HTERT RPE-1 (cell line): ENCODE results near the gene NEURL4.
"Not testable (repeated sequence)": the region's sequence is repeated elsewhere in the genome, so short reads cannot be mapped to it uniquely, and the experiment has no call there.

Source experiments
- in situ Hi-C: fragments of 300-500 bp; cut with MboI; formaldehyde crosslinking; loops from 4 replicates; pipeline ENCODE4 v1.14.3; 2020; ENCODE audit warnings: low sequenced_read_pairs

The NEURL4 gene

GRCh38 chr17:7328840-7329373 is at the start of gene NEURL4:
NEURL4 (minus strand) TSS chr17:7329335; CDS start chr17:7329312, 23 bp downstream.
- in situ Hi-C loops: no loop called here

- in situ Hi-C loops: no loop called here
These were observed 45.2 kb upstream of the NEURL4 start for GRCh38 chr17:7374353-7374752.

DNA sequence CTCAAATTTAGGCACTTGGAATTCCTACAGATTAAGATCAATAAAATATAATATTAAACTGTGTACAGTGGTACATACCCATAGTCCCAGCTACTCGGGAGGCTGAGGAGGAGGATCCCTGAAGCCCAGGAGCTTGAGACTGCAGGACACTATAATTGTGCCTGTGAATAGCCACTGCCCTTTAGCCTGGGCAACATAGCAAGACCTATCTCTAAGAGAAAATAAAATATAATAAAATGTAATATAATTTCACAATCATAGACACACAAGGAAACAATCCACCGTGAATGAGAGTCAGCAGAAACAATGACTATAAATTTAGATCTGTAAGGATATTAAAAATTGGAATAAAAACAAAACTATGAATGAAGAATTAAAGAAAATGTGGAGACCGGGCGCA is 41.7 kb upstream of the NEURL4 start:
- in situ Hi-C loops: no loop called here

GRCh38 chr17:7369825-7370224 is 40.7 kb upstream of the NEURL4 start:
- in situ Hi-C loops: no loop called here

GRCh38 chr17:7368599-7368994 is 39.5 kb upstream of the NEURL4 start:
- in situ Hi-C loops: not testable (repeated sequence)

- in situ Hi-C loops: no loop called here
These were observed 38.9 kb upstream of the NEURL4 start for GRCh38 chr17:7367918-7368598.

GRCh38 chr17:7367083-7367482 is 37.9 kb upstream of the NEURL4 start:
- in situ Hi-C loops: no loop called here

DNA sequence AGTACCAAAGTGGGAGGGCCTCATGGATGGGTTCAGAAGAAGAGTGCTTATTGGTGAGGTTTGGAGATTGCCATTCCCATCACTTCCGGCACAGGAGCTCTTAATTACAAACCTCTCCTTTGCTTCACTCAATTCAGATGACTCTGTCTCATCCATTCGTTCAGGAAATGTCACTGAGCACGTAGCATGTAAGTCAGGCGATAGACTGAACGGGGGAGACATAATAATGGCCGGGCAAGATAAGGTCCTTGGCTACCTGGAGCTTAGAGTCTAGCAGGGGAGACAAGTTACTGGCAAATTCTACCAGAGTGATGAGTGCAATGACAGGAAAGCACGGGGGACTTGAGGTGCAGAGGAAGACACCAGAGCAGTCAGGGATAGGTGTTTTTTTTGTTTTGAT is 36.8 kb upstream of the NEURL4 start:
- in situ Hi-C loops: not testable (repeated sequence)

GRCh38 chr17:7363311-7363710 is 34.2 kb upstream of the NEURL4 start:
- in situ Hi-C loops: no loop called here

GRCh38 chr17:7361906-7362305 is 32.8 kb upstream of the NEURL4 start:
- in situ Hi-C loops: no loop called here

DNA sequence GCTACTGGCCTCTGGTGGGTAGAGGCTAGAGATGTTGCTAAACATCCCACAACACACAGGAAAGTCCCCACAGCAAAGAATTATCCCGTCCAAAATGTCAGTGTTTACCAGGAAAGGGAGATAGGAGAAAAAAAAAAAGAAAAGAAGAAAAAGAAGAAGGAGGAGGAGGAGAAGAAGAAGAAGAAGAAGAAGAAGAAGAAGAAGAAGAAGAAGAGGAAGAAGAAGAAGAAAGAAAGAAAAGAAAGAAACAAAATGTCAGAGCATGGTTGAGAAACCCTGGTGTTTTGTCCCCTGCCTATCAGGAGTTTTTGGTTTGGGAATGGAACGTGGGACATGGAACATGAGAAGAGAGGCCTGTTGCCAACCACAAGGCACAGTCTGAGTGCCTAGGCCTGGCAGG is 28.2 kb upstream of the NEURL4 start:
- in situ Hi-C loops: no loop called here

- in situ Hi-C loops: no loop called here
These were observed 27.6 kb upstream of the NEURL4 start for GRCh38 chr17:7356756-7357155.

GRCh38 chr17:7356072-7356549 is 27.0 kb upstream of the NEURL4 start:
- in situ Hi-C loops: no loop called here

DNA sequence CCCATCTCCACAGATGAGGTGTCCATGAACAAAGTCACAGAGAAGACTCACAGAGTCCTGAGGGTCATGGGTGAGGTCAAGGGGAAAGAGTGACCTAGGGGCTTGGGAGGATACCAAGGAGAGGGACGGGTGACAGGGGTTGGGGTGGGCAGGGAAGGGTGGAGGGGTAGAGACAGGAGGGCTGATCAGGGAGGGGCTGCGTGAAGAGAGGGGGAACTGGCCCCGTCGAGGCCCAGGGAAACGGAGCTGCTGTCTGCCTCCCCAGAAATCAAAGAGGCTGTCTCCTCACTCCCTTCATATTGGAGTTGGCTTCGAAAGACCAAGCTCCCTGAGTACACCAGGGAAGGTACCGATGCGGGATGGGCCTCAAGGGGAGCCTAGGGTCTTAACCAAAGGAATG is 26.4 kb upstream of the NEURL4 start:
- in situ Hi-C loops: no loop called here

GRCh38 chr17:7355053-7355452 is 25.9 kb upstream of the NEURL4 start, which contains the start of gene TMEM95:
TMEM95 (plus strand) TSS chr17:7355156; CDS start chr17:7355205, 49 bp downstream.
- in situ Hi-C loops: no loop called here

- in situ Hi-C loops: no loop called here
These were observed 25.2 kb upstream of the NEURL4 start for GRCh38 chr17:7354262-7354843.

DNA sequence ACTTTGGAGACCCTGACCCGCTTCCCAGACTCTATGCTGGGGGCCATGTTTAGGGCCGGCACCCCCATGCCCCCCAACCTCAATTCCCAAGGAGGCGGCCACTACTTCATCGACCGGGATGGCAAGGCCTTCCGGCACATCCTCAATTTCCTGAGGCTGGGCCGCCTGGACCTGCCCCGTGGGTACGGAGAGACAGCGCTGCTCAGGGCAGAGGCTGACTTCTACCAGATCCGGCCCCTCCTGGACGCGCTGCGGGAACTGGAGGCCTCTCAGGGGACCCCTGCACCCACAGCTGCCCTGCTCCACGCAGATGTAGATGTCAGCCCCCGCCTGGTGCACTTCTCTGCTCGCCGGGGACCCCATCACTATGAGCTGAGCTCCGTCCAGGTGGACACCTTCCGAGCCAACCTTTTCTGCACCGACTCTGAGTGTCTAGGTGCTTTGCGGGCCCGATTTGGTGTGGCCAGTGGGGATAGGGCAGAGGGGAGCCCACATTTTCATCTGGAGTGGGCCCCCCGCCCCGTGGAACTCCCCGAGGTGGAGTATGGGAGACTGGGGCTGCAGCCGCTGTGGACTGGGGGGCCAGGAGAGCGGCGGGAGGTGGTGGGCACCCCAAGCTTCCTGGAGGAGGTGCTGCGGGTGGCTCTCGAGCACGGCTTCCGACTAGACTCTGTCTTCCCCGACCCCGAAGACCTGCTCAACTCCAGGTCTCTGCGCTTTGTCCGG is 23.9 kb upstream of the NEURL4 start:
- in situ Hi-C loops: no loop called here

DNA sequence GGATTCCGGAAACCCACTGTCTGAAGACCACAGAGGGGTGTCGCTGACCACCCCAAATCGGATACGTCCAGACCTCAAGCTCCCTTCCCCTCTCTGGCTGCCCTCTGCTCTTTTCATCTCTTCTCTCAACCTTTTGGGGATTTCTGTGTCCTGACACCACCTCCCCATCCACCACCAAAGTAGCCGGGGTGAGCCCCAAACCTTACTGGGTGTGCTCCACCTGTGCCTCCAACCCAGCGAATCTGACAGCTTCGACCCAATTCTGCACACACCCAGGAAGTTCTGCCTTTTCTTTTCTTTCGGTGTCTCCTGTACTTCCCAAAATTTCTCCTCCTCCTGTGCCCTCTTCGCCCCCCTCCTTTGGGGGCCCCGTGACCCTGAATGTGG is 23.4 kb upstream of the NEURL4 start:
- in situ Hi-C loops: no loop called here

DNA sequence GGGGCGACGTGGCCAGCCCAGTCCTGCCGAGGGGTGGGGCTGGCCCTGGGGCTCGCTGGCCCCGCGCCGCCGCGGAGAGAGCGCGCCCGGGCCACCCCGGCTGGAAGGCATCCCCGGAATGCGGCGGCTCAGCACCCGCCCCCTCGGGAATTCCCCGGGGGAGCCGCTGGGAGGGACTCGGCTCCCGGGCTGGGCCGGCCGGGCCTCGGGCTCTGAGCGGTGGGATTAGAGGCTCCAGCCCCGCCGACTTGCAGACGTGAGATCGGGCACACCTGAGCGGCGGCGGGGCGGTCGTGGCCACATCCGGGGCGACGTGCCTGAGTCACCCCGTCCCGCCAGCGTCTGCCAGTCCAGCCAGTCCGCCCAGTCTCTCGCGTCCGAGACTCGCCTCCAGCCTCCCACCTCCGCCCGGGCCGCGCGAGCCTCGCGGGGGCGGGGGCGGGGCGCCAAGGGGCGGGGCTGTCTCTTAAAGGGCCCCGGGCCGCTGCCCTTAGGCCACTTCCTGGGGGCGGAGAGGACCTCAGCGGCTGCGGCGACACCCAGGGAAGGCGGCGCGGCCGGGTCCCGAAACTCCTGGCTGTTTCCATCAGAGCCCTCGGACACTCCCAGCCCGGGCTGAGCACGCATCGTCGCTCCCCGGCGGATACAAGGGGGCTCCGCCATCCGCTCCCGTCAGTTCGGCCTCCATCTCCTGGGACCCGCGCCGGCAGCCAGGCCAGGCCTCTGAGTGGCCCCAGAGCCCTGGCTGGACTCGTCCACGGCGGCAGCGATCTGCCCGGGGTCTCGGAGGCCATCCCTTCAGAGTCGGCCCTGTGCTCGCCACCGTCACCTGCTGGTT is 22.7 kb upstream of the NEURL4 start, which contains the start of gene KCTD11:
Gene KCTD11 (plus strand): TSS at position 498 of the 838 bp plus-strand sequence.
- in situ Hi-C loops: no loop called here

DNA sequence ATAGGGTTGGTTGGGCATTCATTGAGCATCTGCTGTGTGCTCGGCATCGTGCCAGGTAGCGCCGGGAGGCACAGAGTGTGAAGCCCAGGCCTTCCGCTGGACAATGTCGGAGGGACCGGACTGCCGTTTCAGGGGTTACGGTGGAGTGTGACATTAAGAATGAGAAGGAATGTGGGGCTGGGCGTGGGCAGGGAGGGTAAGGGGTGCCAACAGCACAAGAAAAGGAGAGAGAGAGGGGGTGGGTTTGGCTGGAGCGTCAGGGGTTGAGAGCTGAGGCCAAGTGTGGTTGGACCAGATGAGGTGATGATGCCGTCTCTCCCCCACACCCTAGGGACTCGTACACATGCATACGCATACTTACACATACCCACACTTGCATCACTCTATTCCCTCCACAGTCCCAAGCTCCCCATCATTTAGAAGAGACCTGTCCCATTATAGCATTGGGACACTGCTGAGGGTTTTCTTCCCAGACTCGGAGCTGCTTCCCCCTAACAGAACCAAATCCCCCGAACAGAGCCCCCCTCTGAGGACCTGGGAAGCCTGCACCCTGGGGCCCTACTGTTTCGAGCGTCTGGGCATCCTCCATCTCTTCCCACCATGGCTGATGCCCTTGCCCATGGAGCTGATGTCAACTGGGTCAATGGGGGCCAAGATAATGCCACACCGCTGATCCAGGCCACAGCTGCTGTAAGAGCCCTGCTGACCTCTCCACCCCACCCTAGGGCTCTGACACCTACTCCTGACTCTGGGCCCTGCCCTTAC is 19.5 kb upstream of the NEURL4 start:
- in situ Hi-C loops: no loop called here
